Sigmoid colon (tissue), 4 donors: ENCODE data around the gene RAB4A.

Experiments
- EP300 ChIP-seq, 4 donors: sonication (generic); formaldehyde crosslinking; IDR thresholded peaks; one replicate each; pipeline ENCODE4 v1.6.1; 2017; ENCODE audit warnings: antibody characterized with exemption in 4 of 4
- POLR2A ChIP-seq, 2 donors: fragments of 450-650 bp; IDR thresholded peaks; one replicate each; pipeline ENCODE4 v1.6.1; 2016; ENCODE audit warnings: antibody characterized with exemption in 2 of 2, mild to moderate bottlenecking in 2 of 2, moderate library complexity in 2 of 2
- POLR2AphosphoS5 ChIP-seq, 4 donors: sonication (generic); formaldehyde crosslinking; IDR thresholded peaks; one replicate each; pipeline ENCODE4 v1.6.1; 2017; ENCODE audit warnings: antibody characterized with exemption in 4 of 4
- TF ChIP-seq, protein P1 (sequence below), 4 experiments: fragments of 450-650 bp in 3 of 4; fragments of 200-600 bp in 1 of 4; IDR thresholded peaks; one replicate each; pipeline ENCODE4 v1.5.1; 2016 to 2019; ENCODE audit warnings: antibody characterized with exemption in 4 of 4, mild to moderate bottlenecking in 3 of 4, moderate library complexity in 2 of 4

DNA sequence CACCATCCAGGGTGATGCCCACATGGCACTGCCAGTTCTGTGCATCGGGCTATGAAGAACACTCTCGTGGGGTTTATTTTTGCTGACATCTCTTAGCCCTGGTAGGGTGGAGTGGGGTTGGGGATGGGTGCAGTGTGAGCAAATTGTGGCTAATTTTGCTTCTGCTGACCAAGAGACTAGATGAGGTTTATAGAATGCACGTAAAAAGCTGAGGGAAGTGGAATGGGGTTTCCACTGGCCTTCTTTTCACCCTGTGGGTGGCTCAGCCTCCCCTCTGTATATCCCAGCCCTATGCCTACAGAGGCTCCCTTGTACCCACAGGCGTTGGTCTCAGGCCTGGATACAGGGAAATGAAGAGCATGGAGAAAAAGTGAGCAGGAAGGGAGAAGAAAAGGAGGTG lies 44.1 kb upstream of the RAB4A start:
- TF ChIP-seq POLR2AphosphoS5 (IDR thresholded peaks at IDR 0.05) (no peak), POLR2A (IDR thresholded peaks at IDR 0.05) (no peak), EP300 (IDR thresholded peaks at IDR 0.05) (no peak)
- TF ChIP-seq, protein P1, sequence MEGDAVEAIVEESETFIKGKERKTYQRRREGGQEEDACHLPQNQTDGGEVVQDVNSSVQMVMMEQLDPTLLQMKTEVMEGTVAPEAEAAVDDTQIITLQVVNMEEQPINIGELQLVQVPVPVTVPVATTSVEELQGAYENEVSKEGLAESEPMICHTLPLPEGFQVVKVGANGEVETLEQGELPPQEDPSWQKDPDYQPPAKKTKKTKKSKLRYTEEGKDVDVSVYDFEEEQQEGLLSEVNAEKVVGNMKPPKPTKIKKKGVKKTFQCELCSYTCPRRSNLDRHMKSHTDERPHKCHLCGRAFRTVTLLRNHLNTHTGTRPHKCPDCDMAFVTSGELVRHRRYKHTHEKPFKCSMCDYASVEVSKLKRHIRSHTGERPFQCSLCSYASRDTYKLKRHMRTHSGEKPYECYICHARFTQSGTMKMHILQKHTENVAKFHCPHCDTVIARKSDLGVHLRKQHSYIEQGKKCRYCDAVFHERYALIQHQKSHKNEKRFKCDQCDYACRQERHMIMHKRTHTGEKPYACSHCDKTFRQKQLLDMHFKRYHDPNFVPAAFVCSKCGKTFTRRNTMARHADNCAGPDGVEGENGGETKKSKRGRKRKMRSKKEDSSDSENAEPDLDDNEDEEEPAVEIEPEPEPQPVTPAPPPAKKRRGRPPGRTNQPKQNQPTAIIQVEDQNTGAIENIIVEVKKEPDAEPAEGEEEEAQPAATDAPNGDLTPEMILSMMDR (IDR thresholded peaks at IDR 0.05): no peak
